GM21576 (cell line): ENCODE results near the gene SMAD9.
"Not testable (repeated sequence)": the region's sequence is repeated elsewhere in the genome, so short reads cannot be mapped to it uniquely, and the experiment has no call there.

Experiments used
- ATAC-seq: cut with Tn5 transposase; IDR thresholded peaks from one replicate; pipeline ENCODE4 v1.9.1; 2021; ENCODE audit warnings: mild to moderate bottlenecking, moderate library complexity; ENCODE audit not compliant: unreplicated experiment

Gene SMAD9

GRCh38 chr13:36912973-36913372 lies 7.1 kb downstream of the SMAD9 start:
- no peak for ATAC-seq

DNA sequence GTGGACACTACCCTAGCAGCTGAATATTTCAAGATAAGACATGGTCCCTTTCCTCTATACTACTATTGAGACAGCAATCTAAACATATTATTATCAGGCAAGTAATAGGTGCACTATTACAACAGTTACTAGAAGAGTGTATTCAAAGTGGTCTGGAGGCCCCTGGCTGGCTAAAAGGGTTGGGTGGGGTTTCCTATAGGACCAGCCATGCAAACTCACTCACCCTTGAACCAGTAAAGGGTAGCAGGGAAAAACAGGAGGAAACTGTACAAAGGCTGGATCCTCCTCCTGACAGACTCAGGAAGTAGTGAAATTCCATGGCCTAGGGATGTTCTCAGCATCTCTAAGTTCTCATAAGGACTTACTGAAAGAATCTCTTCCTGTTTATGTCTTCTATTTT lies 7.7 kb downstream of the SMAD9 start:
- no peak for ATAC-seq

- ATAC-seq = no peak
Measured at GRCh38 chr13:36910545-36910944, 9.5 kb downstream of the SMAD9 start.

GRCh38 chr13:36907821-36908220 lies 12.2 kb downstream of the SMAD9 start:
- ATAC-seq = no peak

DNA sequence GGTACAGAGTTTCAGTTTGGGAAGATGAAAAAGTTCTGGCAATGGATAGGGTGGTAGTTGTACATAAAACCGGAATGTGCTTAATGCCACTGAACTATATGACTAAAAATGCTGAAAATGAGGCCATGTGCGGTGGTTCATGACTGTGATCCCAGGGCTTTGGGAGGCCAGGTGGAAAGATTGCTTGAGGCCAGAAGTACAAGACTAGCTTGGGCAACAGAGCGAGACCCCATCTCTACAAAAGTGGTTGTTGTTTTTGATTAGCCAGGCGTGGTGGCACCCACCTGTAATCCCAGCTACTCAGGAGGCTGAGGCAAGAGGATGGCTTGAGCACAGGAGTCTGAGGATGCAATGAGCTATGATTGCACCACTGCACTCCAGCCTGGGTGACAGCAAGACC lies 12.8 kb downstream of the SMAD9 start:
- no peak for ATAC-seq

GRCh38 chr13:36905944-36906343 lies 14.1 kb downstream of the SMAD9 start:
- ATAC-seq = no peak

- no peak for ATAC-seq
Measured at GRCh38 chr13:36903925-36904595, 16.0 kb downstream of the SMAD9 start.

DNA sequence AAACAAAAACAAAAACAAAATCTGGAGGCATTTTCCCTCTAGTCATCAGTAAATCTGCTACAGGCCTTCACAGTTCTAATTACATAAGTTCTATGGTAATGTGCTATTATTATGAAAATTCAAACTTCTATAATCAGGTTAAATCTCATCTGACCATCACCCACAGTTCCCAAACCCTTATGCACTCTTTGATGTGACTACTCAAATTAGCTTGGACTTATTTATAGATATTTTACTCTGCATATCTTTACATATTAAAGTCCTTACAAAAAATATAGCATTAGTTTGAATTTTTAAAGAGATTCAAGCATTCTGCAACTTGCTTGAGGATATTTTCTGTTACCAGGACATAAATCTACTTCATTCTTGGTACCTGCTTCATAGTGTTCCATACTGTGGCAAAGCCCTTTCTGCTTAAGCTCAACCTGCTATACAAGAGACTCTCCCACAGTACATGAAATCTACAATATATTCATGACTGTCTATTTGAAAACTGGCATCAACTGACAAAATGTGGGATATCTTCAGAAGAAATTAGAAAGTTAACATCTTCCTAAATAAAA lies 22.9 kb downstream of the SMAD9 start:
- no peak for ATAC-seq

GRCh38 chr13:36891752-36892151 lies 28.3 kb downstream of the SMAD9 start:
- no peak for ATAC-seq

DNA sequence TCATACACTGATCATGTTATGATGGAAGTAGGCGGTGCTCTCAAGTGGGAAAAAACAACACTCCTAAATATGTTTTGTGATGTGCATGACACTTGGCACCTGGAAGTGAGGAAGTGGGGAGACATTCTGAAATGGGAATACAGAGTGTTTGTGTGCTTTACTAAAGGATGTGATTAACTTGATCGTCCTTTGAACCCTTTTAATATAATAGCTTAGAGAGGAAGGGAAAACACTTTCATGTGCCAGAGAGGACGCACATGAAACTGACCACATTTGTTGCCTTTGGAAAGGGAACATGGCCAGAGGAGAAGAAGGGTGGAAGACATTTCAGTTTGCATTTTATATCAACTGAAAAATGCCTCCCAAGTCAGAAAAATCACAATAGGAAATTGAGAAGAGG lies 31.4 kb downstream of the SMAD9 start:
- no peak for ATAC-seq

DNA sequence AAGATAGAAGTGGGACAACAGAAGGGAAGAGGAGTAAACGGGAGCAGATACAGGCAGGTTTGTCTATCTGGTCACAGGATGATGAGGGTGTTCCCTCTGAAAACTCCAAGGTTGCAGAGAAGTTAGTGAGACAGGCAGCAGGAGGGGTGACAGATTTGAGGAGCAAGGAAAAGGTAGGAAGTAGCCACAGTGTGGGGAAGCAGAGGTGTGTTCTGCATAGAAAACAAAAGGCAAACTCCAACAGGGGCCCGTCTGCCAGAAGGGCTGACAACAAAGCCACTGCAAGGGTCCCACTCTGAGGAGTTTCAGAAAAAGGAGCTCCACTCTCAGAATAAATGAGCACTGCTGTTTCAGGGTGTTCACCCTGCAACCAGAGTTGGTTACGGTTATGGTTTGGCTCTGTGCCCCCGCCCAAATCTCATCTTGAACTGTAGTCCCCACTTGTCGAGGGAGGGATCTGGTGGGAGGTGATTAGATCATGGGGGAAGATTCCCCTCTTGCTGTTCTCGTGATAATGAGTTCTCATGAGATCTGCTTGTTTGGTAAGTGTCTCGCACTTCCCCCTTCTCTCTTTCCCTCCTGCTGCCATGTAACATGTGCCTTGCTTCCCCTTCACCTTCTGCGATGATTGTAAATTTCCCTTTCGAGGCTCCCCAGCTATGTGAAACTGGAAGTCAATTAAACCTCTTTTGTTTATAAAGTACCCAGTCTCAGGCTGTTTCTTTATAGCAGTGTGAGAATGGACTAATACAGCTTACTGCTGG lies 32.1 kb downstream of the SMAD9 start:
- ATAC-seq = peak; percentile 52

- ATAC-seq = no peak
Measured at GRCh38 chr13:36885901-36886300, 34.1 kb downstream of the SMAD9 start.

GRCh38 chr13:36884235-36884634 lies 35.8 kb downstream of the SMAD9 start:
- no peak for ATAC-seq

DNA sequence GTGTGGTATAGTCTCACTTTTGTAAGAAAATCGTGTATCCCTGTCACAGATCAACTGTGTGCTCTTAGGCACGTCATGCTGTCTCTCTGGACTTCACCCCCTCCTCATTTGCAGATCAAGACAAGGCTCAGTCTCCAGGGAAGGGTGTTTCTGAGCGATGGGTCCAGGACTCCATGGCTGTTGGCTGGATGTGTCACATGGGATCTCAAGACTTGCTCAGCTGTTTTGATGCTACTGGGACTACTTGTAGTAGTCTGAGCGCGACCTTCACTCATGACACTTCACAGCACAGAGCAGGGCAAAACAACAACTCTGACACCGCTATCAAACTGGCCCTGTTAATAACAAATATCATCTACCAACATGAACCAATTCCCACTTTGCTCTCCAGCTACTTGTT lies 36.2 kb downstream of the SMAD9 start:
- ATAC-seq = no peak

DNA sequence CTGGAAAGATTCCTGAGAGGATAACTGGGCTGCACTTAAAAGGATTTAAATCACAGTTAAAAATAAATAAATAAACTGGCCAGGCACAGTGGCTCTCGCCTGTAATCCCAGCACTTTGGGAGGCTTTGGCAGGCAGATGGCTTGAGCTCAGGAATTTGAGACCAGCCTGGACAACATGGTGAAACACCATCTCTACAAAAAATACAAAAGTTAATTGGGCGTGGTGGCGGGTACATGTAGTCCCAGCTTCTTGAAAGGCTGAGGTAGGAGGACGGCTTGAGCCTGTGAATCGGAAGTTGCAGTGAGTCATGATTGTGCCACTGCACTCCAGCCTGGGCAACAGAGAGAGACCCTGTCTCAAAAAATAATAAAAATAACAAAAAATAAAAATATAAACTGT lies 36.6 kb downstream of the SMAD9 start:
- not testable (repeated sequence) for ATAC-seq

DNA sequence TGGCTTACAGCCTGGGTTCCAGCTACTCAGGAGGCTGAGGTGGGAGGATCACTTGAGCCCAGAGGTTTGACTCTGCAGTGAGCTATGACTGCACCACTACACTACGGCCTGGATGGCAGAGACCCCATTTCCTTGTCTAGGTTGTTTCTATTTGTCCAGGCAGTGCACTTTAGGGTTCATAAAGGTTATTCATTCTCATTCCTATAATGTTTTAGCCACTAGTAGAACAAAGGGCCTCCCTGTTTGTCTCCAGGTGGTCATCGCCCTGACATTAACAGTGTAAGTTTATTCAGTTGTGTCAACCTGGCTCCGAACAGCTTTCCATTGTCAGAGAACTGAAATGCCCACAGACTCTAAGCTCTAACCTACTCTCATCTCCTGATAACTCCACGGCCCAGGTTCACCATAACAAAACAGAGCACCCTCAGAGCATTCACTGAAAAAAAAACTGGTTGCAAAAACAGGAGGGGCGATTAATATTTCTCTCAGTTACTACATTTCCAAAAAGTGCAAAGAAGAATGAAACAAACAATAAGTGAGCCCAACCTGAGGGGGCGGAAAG lies 37.1 kb downstream of the SMAD9 start:
- ATAC-seq = no peak

- ATAC-seq = no peak
Measured at GRCh38 chr13:36880961-36881360, 39.1 kb downstream of the SMAD9 start.

DNA sequence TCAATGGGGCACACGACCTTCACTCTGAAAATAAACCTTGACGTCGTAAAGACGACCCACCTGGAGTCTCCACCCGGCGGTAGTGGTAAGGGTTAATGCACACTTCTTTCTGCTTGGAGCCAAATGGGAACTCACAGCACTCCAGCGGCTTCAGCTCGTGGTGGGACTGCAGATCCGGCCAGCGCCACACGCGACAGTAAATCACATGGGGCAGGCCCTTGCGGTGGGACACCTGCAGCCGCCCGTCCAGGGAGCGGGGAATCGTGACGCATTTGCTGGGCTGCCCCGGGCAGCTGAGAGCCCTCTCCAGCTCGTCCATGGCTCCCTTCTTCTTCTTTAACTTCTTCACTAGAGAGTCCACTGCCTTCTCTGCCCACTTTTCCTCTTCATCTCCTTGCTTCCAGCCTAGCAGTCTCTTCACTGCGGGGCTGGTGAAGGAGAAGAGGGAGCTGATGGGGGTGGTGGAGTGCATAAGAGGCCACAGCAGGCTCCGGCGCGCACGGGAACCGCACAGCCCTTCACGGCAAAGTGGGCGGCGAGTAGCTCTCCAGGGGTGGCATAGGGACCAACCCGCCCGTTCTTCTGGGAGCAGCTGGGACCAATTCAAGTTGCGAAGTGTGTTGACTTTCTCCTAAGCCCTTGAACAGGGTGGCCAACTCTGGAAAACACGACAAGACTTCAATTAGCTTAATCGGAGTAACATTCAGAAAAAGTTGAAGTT lies 40.7 kb downstream of the SMAD9 start:
- no peak for ATAC-seq

DNA sequence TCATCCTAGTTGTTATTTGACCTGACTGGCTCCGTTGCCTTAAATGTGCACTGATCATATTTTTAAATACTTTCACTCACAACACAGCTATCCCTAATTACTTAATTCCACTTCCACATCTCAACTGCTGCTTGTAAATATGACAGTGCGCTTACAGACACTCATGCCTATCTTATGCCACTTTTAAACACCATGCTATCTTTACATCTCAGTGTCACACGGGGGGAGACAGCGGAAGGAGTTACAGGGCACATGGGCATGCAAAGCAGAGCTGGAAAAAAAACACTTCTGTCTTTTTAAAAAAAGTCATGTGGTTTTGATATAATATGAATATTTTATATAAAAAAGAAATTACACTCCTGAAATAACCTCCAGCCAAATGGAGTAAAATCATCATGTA lies 44.1 kb downstream of the SMAD9 start:
- ATAC-seq = no peak

DNA sequence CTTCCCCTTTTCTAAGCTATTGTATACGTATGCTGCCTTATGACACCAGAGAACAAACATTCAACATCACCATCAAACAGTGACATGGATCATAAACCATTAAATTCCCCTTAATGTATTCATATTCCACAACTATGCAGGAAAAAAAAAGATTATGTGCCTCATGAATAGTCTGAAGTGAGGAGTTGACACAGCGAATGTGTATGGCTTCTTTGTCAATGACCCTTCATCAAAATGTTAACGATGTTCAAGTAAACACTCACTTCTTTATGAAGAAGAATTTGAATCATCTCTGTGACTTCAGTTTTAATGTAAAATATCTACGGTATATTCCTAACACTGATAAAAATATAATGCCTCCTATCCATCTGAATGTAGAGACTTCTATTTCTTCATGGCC lies 44.6 kb downstream of the SMAD9 start:
- ATAC-seq = no peak

DNA sequence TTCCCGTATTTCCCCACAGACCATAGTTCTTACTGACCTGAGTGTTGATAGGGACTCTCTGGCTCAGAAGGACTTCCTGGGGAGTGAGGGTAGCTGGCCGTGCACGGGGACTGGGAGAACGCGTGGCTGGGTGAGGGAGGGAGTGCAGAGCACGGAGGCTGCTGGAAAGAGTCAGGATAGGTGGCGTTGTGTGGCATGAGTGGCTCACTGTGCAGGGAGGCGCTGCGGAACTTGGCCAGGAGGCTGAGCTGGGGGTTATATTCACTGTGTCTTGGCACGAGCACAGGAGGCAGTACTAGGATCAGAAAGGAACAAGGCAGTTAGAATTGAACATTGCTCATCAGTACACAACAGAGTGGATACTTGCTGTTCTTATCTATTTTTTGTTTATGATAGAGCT lies 47.4 kb downstream of the SMAD9 start:
- no peak for ATAC-seq
